ENCODE data around the gene FAM13C. TPM values are rescaled to one million over a fixed set of nuclear protein-coding genes. Genes with fewer than 3 reads are reported as not detected.

The FAM13C gene
- total RNA-seq, 4 donors from 2014 or later: 10.3 to 36.9 (median 20.6) TPM

DNA sequence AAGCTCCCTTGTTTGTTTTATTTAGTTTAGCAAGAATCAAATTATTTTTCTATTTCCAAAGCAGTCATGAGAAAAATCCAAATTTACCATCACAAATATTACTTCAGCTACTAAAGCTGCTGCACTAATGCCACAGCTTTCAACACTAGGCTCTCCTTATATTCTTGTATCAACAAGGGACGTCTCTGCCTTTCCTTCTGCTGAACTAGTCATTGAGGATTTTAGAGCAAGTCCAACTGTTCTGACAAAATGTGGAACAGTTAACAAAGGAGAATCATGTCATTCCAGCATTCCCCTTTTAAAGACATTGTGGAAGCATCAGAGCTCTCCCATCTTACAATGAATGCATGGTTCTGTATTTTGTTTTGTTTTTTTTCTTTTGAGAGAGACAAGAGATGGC, 28.6 kb downstream of the FAM13C start:
- TF ChIP-seq, protein P1, sequence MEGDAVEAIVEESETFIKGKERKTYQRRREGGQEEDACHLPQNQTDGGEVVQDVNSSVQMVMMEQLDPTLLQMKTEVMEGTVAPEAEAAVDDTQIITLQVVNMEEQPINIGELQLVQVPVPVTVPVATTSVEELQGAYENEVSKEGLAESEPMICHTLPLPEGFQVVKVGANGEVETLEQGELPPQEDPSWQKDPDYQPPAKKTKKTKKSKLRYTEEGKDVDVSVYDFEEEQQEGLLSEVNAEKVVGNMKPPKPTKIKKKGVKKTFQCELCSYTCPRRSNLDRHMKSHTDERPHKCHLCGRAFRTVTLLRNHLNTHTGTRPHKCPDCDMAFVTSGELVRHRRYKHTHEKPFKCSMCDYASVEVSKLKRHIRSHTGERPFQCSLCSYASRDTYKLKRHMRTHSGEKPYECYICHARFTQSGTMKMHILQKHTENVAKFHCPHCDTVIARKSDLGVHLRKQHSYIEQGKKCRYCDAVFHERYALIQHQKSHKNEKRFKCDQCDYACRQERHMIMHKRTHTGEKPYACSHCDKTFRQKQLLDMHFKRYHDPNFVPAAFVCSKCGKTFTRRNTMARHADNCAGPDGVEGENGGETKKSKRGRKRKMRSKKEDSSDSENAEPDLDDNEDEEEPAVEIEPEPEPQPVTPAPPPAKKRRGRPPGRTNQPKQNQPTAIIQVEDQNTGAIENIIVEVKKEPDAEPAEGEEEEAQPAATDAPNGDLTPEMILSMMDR (IDR thresholded peaks at IDR 0.05): no peak
- TF ChIP-seq EP300 (IDR thresholded peaks at IDR 0.05): no peak
- TF ChIP-seq POLR2A (IDR thresholded peaks at IDR 0.05): no peak
- peaks cover 0 to 22% (median 6%) of the 10 kb centered on the region in 4 donors for H3K4me1 ChIP-seq
- DNase-seq (ENCODE audit: low spot score in 2 of 2): no peak
- H3K36me3 ChIP-seq: no peaks in the 10 kb centered on the region
- no peak overlapping the region for H3K27ac ChIP-seq
- H3K27me3 ChIP-seq: no peaks in the 10 kb centered on the region
- no peaks in the 10 kb centered on the region for H3K9me3 ChIP-seq
- H3K4me3 ChIP-seq: no peak overlapping the region
- WGBS, 2 donors: 18 to 29% methylated on average over 1 of the region's 1 CpG

DNA sequence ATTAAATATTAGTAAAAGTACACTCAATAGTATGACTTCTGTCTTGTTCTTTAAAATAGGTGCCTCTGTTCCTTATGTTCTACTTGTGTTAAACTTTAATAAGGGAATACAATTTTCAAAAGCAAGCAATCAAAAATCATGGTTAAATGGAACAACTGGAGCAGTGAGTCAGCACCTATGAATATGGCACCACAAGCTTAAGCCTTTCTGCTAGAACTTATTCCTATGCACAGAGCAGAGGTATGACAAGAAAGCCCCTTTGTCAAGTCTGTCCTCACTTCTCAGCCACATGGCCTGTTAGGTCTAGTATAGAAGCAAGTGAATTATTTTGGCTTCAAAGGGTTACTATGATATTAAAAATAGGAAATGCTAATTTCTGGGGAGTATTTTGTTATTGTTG, 29.8 kb downstream of the FAM13C start:
- no peak overlapping the region for H3K27ac ChIP-seq
- no peaks in the 10 kb centered on the region for H3K9me3 ChIP-seq
- no peaks in the 10 kb centered on the region for H3K36me3 ChIP-seq
- H3K4me3 ChIP-seq: no peak overlapping the region
- TF ChIP-seq, protein P1 (IDR thresholded peaks at IDR 0.05): no peak
- no peak for TF ChIP-seq EP300 (IDR thresholded peaks at IDR 0.05)
- DNase-seq (ENCODE audit: low spot score in 2 of 2): no peak
- no peaks in the 10 kb centered on the region for H3K27me3 ChIP-seq
- H3K4me1 ChIP-seq: peaks cover 0 to 17% (median 6%) of the 10 kb centered on the region in 4 donors

DNA sequence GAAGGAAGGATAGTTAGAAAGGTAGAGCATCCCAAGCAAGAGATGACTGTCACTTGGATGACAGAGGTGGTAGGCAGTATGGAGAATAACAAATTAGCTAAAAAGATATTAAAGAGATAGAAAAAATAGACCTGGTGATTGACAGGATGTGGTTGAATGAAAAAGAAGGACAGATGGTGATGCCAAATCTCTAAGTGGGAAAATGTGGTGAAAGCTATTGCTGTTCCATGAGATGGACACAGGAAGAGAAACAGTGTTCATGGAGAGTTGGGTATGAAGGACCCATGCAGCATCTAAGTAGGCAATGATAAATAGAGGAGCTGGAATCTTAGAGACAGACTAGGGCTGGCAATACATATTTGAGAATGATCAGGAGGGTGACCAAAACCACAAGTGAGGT, 30.7 kb downstream of the FAM13C start:
- Histone ChIP-seq H3K9me3 (no peaks in the 10 kb centered on the region), H3K27ac (no peak overlapping the region), H3K27me3 (no peaks in the 10 kb centered on the region), H3K36me3 (no peaks in the 10 kb centered on the region), H3K4me3 (no peak overlapping the region), H3K4me1 (peaks cover 0 to 8% (median 0%) of the 10 kb centered on the region in 4 donors)
- DNase-seq (ENCODE audit: low spot score in 2 of 2): no peak
- no peak for TF ChIP-seq POLR2A (IDR thresholded peaks at IDR 0.05)
- TF ChIP-seq, protein P1 (IDR thresholded peaks at IDR 0.05): no peak
- no peak for TF ChIP-seq EP300 (IDR thresholded peaks at IDR 0.05)

DNA sequence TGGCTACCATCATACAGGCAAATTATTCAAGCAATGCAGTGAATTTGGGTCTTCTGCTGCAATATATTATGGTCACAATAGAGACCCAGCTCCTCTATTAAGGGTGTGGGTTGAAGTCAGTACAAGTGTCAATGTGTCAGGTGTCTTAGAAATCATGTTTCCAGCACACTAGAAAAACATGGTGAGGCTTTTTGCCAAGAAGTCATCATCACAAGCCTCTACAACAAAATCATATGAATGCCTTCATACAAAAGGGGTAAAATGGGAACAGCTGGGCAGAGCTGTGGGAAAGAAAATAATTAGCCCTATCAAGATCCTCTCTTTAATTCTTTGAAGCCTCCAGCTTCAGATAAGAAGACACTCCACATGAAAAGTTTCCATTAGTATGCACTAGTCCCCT, 37.2 kb downstream of the FAM13C start:
- DNase-seq (ENCODE audit: low spot score in 2 of 2): no peak

DNA sequence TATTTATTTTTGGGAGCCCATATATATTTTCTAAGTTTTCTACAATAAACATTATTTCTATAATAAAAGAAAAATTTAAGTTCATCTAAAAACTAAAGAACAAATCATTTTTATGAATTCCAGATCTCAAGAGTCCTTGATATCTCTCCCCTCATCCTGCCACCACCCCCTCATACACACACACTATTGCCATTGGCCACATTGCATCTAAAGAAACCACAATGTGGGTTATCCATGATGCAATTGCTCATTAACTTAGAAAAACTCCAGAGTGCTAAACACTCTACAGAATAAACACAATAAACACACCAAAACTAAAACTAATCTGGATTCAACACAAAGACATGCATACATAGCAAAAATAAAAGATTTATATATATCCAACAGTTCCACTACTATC, 37.8 kb downstream of the FAM13C start:
- H3K9me3 ChIP-seq: peaks cover 0 to 3% (median 0%) of the 10 kb centered on the region in 4 donors
- TF ChIP-seq, protein P1 (IDR thresholded peaks at IDR 0.05): no peak
- no peak for TF ChIP-seq POLR2A (IDR thresholded peaks at IDR 0.05)
- TF ChIP-seq EP300 (IDR thresholded peaks at IDR 0.05): no peak
- H3K27ac ChIP-seq: no peak overlapping the region
- H3K4me3 ChIP-seq: no peak overlapping the region
- H3K4me1 ChIP-seq: peaks cover 0 to 17% (median 0%) of the 10 kb centered on the region in 4 donors
- no peaks in the 10 kb centered on the region for H3K36me3 ChIP-seq
- no peak for DNase-seq (ENCODE audit: low spot score in 2 of 2)
- no peaks in the 10 kb centered on the region for H3K27me3 ChIP-seq

More for the DNA sequence above, 37.2 kb downstream of the FAM13C start:
- TF ChIP-seq, protein P1 (IDR thresholded peaks at IDR 0.05): no peak
- TF ChIP-seq EP300 (IDR thresholded peaks at IDR 0.05): no peak
- no peak for TF ChIP-seq POLR2A (IDR thresholded peaks at IDR 0.05)
- H3K27ac ChIP-seq: no peak overlapping the region
- H3K4me3 ChIP-seq: no peak overlapping the region
- no peaks in the 10 kb centered on the region for H3K27me3 ChIP-seq
- peaks cover 0 to 3% (median 0%) of the 10 kb centered on the region in 4 donors for H3K9me3 ChIP-seq
- H3K36me3 ChIP-seq: no peaks in the 10 kb centered on the region
- peaks cover 0 to 17% (median 0%) of the 10 kb centered on the region in 4 donors for H3K4me1 ChIP-seq

Measured in tibial nerve (tissue), 4 donors.